ENCODE results near the gene OR7G3.

OR7G3 gene

GRCh38 chr19:9115307-9115813 lies 11.4 kb downstream of the OR7G3 start, which contains the start of gene OR7G1:
OR7G1 (minus strand) TSS chr19:9115763; CDS start chr19:9115763, 0 bp downstream.
- no peak within 1 kb of the TSS for H3K4me3 ChIP-seq (ENCODE audit: low read depth, low read length)
- no peak for TF ChIP-seq CTCF (IDR thresholded peaks at IDR 0.05; ENCODE audit: borderline replicate concordance, insufficient read depth, low read depth, low read length)

GRCh38 chr19:9109959-9110358 lies 16.8 kb downstream of the OR7G3 start:
- no peak for TF ChIP-seq CTCF (IDR thresholded peaks at IDR 0.05; ENCODE audit: borderline replicate concordance, insufficient read depth, low read depth, low read length)
- H3K4me3 ChIP-seq (ENCODE audit: low read depth, low read length), result no peak overlapping the region

- H3K4me3 ChIP-seq (ENCODE audit: low read depth, low read length), result no peak within 1 kb of the TSS
- TF ChIP-seq CTCF (IDR thresholded peaks at IDR 0.05; ENCODE audit: borderline replicate concordance, insufficient read depth, low read depth, low read length), result no peak
Measured at GRCh38 chr19:9107375-9107774, 19.4 kb downstream of the OR7G3 start, which contains the start of gene OR7G2. OR7G2 (minus strand) TSS chr19:9107475; CDS start chr19:9103243, 4,232 bp downstream.

- H3K4me3 ChIP-seq (ENCODE audit: low read depth, low read length), result no peak within 1 kb of the TSS
- TF ChIP-seq CTCF (IDR thresholded peaks at IDR 0.05; ENCODE audit: borderline replicate concordance, insufficient read depth, low read depth, low read length), result no peak
Measured at GRCh38 chr19:9086761-9087160, 40.0 kb downstream of the OR7G3 start, which contains the start of gene OR1M1. OR1M1 (plus strand) TSS chr19:9087061; CDS start chr19:9093245, 6,184 bp downstream.

- H3K4me3 ChIP-seq (ENCODE audit: low read depth, low read length), result no peak overlapping the region
- TF ChIP-seq CTCF (IDR thresholded peaks at IDR 0.05; ENCODE audit: borderline replicate concordance, insufficient read depth, low read depth, low read length), result no peak
Measured at GRCh38 chr19:9078651-9079050, 48.1 kb downstream of the OR7G3 start.

GRCh38 chr19:9076901-9077300 lies 49.8 kb downstream of the OR7G3 start:
- H3K4me3 ChIP-seq (ENCODE audit: low read depth, low read length), result no peak overlapping the region
- no peak for TF ChIP-seq CTCF (IDR thresholded peaks at IDR 0.05; ENCODE audit: borderline replicate concordance, insufficient read depth, low read depth, low read length)
